Liver (tissue), 9 donors: ENCODE measurements around the gene DPM1. TPM values are rescaled to one million over a fixed set of nuclear protein-coding genes. Genes with fewer than 3 reads are reported as not detected.

ENCODE experiments used
- DNase-seq: peaks from one replicate; pipeline ENCODE4 v3.0.0-alpha.2; 2017; ENCODE audit warnings: low spot score
- H3K27ac ChIP-seq, 2 donors: one replicate each; pipeline ENCODE4 v1.7.0; 2013; ENCODE audit warnings: inconsistent platforms in 2 of 2, low read length in 2 of 2, control low read depth in 1 of 2, low read depth in 1 of 2, mild to moderate bottlenecking in 1 of 2
- H3K27me3 ChIP-seq, 4 donors: one replicate each; pipeline versions ENCODE4 v1.6.1 to v1.7.0; 2013; ENCODE audit warnings: low read length in 3 of 4, inconsistent platforms in 1 of 4, mild to moderate bottlenecking in 1 of 4, moderate library complexity in 1 of 4; ENCODE audit not compliant: control insufficient read depth in 4 of 4, insufficient read depth in 4 of 4
- H3K36me3 ChIP-seq, 4 donors: one replicate each; pipeline versions ENCODE4 v1.6.1 to v1.7.0; 2013; ENCODE audit warnings: low read length in 3 of 4, mild to moderate bottlenecking in 3 of 4, low read depth in 1 of 4, moderate library complexity in 1 of 4; ENCODE audit not compliant: control insufficient read depth in 4 of 4, insufficient read depth in 3 of 4
- H3K4me1 ChIP-seq, 4 donors: one replicate each; pipeline versions ENCODE4 v1.6.1 to v1.7.0; 2013; ENCODE audit warnings: low read length in 3 of 4, mild to moderate bottlenecking in 3 of 4, moderate library complexity in 1 of 4; ENCODE audit not compliant: control insufficient read depth in 4 of 4, insufficient read depth in 4 of 4
- H3K4me3 ChIP-seq, 3 donors: one replicate each; pipeline versions ENCODE4 v1.6.1 to v1.7.0; 2013; ENCODE audit warnings: low read length in 3 of 3, control low read depth in 1 of 3, low read depth in 1 of 3, mild to moderate bottlenecking in 1 of 3
- H3K9ac ChIP-seq, 2 donors: one replicate each; pipeline ENCODE4 v1.7.0; 2013; ENCODE audit warnings: low read length in 2 of 2, mild to moderate bottlenecking in 2 of 2, moderate library complexity in 2 of 2, control low read depth in 1 of 2, low read depth in 1 of 2
- H3K9me3 ChIP-seq, 4 donors: one replicate each; pipeline versions ENCODE4 v1.6.1 to v1.7.0; 2013; ENCODE audit warnings: low read length in 3 of 4; ENCODE audit not compliant: control insufficient read depth in 4 of 4
- FOXA1 ChIP-seq: IDR thresholded peaks from 2 replicates; pipeline ENCODE4 v1.6.1; 2016; ENCODE audit warnings: antibody characterized with exemption
- FOXA2 ChIP-seq: IDR thresholded peaks from 2 replicates; pipeline ENCODE4 v1.6.1; 2016; ENCODE audit warnings: antibody characterized with exemption
- GABPA ChIP-seq, 2 donors: IDR thresholded peaks in 1 of 2; conservative IDR thresholded peaks in 1 of 2; 2 replicates each; pipeline ENCODE4 v1.6.1; 2016; ENCODE audit warnings: antibody characterized with exemption in 2 of 2, mild to moderate bottlenecking in 1 of 2, moderate library complexity in 1 of 2
- HNF4A ChIP-seq, 2 donors: conservative IDR thresholded peaks; 2 replicates each; pipeline ENCODE4 v1.6.1; 2016; ENCODE audit warnings: antibody characterized with exemption in 2 of 2, mild to moderate bottlenecking in 2 of 2
- HNF4G ChIP-seq: IDR thresholded peaks from 2 replicates; pipeline ENCODE4 v1.6.1; 2016; ENCODE audit warnings: antibody characterized with exemption
- JUND ChIP-seq, 2 donors: IDR thresholded peaks; 2 replicates each; pipeline ENCODE4 v1.6.1; 2016; ENCODE audit warnings: antibody characterized with exemption in 2 of 2
- NR2F2 ChIP-seq: IDR thresholded peaks from 2 replicates; pipeline ENCODE4 v1.6.1; 2016; ENCODE audit warnings: antibody characterized with exemption
- RAD21 ChIP-seq, 2 donors: IDR thresholded peaks; 2 replicates each; pipeline ENCODE4 v1.6.1; 2016; ENCODE audit warnings: antibody characterized with exemption in 2 of 2, mild to moderate bottlenecking in 2 of 2
- RXRA ChIP-seq, 2 donors: IDR thresholded peaks; 2 replicates each; pipeline ENCODE4 v1.6.1; 2017 to 2018; ENCODE audit warnings: antibody characterized with exemption in 2 of 2, mild to moderate bottlenecking in 1 of 2
- YY1 ChIP-seq: IDR thresholded peaks from 2 replicates; pipeline ENCODE4 v1.6.1; 2016; ENCODE audit warnings: antibody characterized with exemption, mild to moderate bottlenecking
- WGBS: extraction: QIAGEN DNeasy Blood & Tissue Kit; methylation state at CpG from one replicate; pipeline ENCODE4 v1.1.7; 2013; 5-methylcytosine and 5-hydroxymethylcytosine counted together
- polyA plus RNA-seq, 2 donors: library from polyadenylated mRNA; stranded (reverse) in 1 of 2; unstranded in 1 of 2; fragments of 200-250 nt in 1 of 2; fragments of >200 nt in 1 of 2; fragmentation: Nextera tagmentation in 1 of 2; extraction: Ambion mirVana in 1 of 2; gene quantifications; one replicate each; pipeline versions ENCODE4 v1.2.1 to v1.2.3, GENCODE V29; 2013 to 2015
- total RNA-seq, 2 donors: library from RNA; depleted of rRNA; stranded (reverse); fragments of >200 nt; gene quantifications; one replicate each; pipeline ENCODE4 v1.2.3, GENCODE V29; 2014
- TF ChIP-seq, protein P1 (sequence below): fragments of 150-350 bp; IDR thresholded peaks from 2 replicates; pipeline ENCODE4 v1.5.1; 2017; ENCODE audit warnings: improper control_type of control experiment, low read depth, low read length; ENCODE audit not compliant: missing input control
- TF ChIP-seq, protein P2 (sequence below): IDR thresholded peaks from 2 replicates; pipeline ENCODE4 v1.6.1; 2016; ENCODE audit warnings: antibody characterized with exemption, mild to moderate bottlenecking
- donor health status: healthy.
- donor health status: healthy.
- donor health status: healthy.
- donor health status: healthy.
- donor health status: healthy.

Gene DPM1
- total and polyA plus RNA-seq, 4 donors = 27.2 to 42.6 (median 35.2) TPM

DNA sequence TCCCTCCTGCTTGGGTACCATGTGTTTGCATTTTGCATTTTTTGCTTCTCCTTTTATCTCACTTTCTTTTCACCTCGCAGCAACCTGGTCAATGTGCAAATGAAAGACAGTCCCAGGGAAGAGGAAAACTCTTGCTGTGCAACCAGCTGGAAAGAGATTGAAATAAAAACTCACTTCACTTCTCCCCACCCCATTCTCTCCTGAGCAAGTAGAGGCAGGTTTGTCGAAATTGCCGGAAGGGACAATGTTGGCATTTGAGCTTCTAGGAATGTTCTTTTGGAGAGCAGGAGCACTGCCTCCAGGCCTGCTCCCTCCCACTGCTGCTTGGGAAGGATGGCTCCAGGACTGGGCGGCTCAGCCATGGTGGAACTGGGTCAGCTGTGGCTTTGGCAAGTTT lies 34.0 kb upstream of the DPM1 start:
- no peak for TF ChIP-seq JUND (IDR thresholded peaks at IDR 0.05)
- TF ChIP-seq GABPA (IDR thresholded peaks at IDR 0.05 in 1 of 2, conservative IDR thresholded peaks at IDR 0.05 in 1 of 2) = no peak
- TF ChIP-seq, protein P1, sequence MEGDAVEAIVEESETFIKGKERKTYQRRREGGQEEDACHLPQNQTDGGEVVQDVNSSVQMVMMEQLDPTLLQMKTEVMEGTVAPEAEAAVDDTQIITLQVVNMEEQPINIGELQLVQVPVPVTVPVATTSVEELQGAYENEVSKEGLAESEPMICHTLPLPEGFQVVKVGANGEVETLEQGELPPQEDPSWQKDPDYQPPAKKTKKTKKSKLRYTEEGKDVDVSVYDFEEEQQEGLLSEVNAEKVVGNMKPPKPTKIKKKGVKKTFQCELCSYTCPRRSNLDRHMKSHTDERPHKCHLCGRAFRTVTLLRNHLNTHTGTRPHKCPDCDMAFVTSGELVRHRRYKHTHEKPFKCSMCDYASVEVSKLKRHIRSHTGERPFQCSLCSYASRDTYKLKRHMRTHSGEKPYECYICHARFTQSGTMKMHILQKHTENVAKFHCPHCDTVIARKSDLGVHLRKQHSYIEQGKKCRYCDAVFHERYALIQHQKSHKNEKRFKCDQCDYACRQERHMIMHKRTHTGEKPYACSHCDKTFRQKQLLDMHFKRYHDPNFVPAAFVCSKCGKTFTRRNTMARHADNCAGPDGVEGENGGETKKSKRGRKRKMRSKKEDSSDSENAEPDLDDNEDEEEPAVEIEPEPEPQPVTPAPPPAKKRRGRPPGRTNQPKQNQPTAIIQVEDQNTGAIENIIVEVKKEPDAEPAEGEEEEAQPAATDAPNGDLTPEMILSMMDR = no peak
- TF ChIP-seq RXRA (IDR thresholded peaks at IDR 0.05) = no peak
- Histone ChIP-seq H3K27ac (no peak overlapping the region), H3K4me1 (peaks cover 0 to 2% (median 0%) of the 10 kb centered on the region in 4 donors), H3K36me3 (no peaks in the 10 kb centered on the region), H3K9me3 (no peaks in the 10 kb centered on the region), H3K27me3 (no peaks in the 10 kb centered on the region), H3K4me3 (no peak overlapping the region), H3K9ac (no peak overlapping the region)
- 55% methylated on average over 4 of the region's 4 CpGs for WGBS
- DNase-seq = no peak

DNA sequence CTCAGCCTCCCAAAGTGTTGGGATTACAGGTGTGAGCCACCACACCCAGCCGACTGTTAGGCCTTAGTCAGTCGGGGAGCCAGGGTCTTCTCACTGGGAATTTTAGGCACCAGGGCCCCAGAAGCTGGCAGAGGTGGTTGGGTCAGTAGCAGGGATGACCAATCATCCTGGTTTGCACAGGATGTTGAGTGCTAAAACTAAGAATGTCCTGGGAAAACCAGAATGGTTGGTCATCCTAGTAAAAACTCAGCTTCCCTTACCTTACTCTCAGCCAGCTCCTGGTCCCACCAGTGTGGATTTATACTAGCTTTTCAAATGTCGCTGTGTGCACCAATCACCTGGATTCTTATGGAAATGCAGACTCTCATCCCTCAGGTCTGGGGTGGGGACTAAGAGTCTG lies 32.7 kb upstream of the DPM1 start:
- Histone ChIP-seq H3K9ac (no peak overlapping the region), H3K36me3 (no peaks in the 10 kb centered on the region), H3K4me3 (no peak overlapping the region), H3K27me3 (no peaks in the 10 kb centered on the region), H3K9me3 (no peaks in the 10 kb centered on the region), H3K27ac (no peak overlapping the region), H3K4me1 (peaks cover 0 to 2% (median 0%) of the 10 kb centered on the region in 4 donors)
- no peak for DNase-seq
- TF ChIP-seq YY1 = no peak
- TF ChIP-seq RAD21 (IDR thresholded peaks at IDR 0.05) = no peak
- TF ChIP-seq JUND (IDR thresholded peaks at IDR 0.05) = no peak
- TF ChIP-seq, protein P1 = no peak
- TF ChIP-seq, protein P2, sequence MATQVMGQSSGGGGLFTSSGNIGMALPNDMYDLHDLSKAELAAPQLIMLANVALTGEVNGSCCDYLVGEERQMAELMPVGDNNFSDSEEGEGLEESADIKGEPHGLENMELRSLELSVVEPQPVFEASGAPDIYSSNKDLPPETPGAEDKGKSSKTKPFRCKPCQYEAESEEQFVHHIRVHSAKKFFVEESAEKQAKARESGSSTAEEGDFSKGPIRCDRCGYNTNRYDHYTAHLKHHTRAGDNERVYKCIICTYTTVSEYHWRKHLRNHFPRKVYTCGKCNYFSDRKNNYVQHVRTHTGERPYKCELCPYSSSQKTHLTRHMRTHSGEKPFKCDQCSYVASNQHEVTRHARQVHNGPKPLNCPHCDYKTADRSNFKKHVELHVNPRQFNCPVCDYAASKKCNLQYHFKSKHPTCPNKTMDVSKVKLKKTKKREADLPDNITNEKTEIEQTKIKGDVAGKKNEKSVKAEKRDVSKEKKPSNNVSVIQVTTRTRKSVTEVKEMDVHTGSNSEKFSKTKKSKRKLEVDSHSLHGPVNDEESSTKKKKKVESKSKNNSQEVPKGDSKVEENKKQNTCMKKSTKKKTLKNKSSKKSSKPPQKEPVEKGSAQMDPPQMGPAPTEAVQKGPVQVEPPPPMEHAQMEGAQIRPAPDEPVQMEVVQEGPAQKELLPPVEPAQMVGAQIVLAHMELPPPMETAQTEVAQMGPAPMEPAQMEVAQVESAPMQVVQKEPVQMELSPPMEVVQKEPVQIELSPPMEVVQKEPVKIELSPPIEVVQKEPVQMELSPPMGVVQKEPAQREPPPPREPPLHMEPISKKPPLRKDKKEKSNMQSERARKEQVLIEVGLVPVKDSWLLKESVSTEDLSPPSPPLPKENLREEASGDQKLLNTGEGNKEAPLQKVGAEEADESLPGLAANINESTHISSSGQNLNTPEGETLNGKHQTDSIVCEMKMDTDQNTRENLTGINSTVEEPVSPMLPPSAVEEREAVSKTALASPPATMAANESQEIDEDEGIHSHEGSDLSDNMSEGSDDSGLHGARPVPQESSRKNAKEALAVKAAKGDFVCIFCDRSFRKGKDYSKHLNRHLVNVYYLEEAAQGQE = no peak
- WGBS = 84% methylated on average over 3 of the region's 3 CpGs

DNA sequence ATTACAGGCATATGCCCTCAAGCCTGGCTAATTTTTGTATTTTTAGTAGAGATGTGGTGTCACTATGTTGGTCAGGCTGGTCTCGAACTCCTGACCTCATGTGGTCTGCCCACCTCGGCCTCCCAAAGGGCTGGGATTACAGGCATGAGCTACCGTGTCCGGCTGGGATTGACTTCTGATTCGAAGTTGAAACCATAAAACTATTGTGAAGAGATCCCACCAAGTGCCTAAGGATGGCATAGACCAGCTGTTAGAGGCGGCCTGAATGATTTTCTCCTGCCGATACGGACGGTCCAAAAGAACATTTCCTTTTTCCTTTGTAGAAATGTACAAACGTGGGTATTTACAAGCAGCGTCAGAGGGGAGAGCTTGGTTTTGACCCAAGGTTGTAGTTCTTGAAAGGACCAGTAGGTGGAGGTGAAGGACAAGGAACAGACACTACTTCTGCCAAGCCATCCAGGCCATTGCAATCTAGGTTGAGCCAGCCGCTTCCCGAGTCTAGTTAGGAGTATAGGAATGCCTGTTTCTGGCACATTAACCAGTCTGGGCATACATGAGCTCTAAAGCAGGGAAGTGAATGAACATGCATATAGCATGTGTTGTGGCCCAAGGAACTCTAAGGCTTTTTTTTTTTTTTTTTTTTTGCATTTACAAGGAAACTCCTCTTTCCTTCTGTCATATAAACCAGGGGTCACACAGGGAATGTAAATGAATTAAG lies 29.3 kb upstream of the DPM1 start:
- Histone ChIP-seq H3K4me1 (peaks cover 0 to 12% (median 4%) of the 10 kb centered on the region in 4 donors), H3K4me3 (no peak overlapping the region), H3K27ac (no peak overlapping the region), H3K36me3 (no peaks in the 10 kb centered on the region), H3K27me3 (no peaks in the 10 kb centered on the region), H3K9ac (no peak overlapping the region), H3K9me3 (no peaks in the 10 kb centered on the region)
- WGBS = 11% methylated on average over 13 of the region's 13 CpGs
- peak; percentile 62 for DNase-seq
- TF ChIP-seq FOXA2 (peak; percentile 22), FOXA1 (peak; percentile 18), HNF4G (no peak), NR2F2 (no peak), RAD21 (IDR thresholded peaks at IDR 0.05) (peak; percentile 97 to 98), HNF4A (conservative IDR thresholded peaks at IDR 0.05) (no peak)
- TF ChIP-seq, protein P2 = no peak
